Sigmoid colon (tissue), 4 donors: ENCODE results near the gene MSH2.

Source experiments
- EP300 ChIP-seq, 4 donors: sonication (generic); formaldehyde crosslinking; IDR thresholded peaks; one replicate each; pipeline ENCODE4 v1.6.1; 2017; ENCODE audit warnings: antibody characterized with exemption in 4 of 4
- POLR2A ChIP-seq, 2 donors: fragments of 450-650 bp; IDR thresholded peaks; one replicate each; pipeline ENCODE4 v1.6.1; 2016; ENCODE audit warnings: antibody characterized with exemption in 2 of 2, mild to moderate bottlenecking in 2 of 2, moderate library complexity in 2 of 2
- TF ChIP-seq, protein P1 (sequence below), 4 experiments: fragments of 450-650 bp in 3 of 4; fragments of 200-600 bp in 1 of 4; IDR thresholded peaks; one replicate each; pipeline ENCODE4 v1.5.1; 2016 to 2019; ENCODE audit warnings: antibody characterized with exemption in 4 of 4, mild to moderate bottlenecking in 3 of 4, moderate library complexity in 2 of 4

DNA sequence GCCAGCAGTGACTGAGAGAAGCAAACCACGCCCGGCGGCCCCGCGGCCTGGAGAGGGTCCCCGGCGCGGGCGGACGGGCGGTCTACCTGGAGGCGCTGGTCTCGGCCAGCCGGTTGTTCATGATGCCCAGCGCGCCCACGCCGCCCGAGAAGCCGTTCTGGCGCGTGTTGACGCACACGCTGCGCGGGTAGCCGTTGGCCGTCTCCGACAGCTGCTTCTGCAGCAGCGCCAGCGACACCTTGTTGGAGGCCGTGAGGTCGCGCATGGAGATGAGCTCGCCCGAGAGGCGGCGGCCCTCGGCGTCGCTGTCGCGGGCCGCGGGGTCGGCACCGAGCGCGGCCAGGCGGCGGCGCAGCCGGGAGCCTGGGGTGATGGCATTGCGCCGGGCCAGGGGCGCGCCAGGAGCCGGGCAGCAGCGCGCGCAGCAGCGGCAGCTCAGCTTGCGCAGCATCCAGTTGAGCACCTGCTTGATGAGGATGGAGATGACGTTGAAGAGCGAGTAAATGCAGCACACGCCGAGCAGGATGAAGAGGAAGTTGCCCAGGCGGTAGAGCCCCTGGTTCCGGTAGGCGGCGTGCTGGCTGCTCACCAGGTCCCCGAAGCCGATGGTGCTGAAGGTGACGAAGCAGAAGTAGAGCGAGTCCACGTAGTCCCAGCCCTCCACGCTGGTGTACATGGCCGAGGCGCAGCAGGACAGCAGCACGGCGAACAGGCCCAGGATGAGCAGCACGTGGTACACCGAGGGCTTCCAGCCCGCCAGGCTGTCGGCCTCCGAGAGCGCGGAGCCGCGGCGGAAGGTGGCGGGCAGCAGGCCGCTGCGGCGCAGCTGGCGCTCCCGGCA is 118.1 kb downstream of the MSH2 start:
- TF ChIP-seq, protein P1, sequence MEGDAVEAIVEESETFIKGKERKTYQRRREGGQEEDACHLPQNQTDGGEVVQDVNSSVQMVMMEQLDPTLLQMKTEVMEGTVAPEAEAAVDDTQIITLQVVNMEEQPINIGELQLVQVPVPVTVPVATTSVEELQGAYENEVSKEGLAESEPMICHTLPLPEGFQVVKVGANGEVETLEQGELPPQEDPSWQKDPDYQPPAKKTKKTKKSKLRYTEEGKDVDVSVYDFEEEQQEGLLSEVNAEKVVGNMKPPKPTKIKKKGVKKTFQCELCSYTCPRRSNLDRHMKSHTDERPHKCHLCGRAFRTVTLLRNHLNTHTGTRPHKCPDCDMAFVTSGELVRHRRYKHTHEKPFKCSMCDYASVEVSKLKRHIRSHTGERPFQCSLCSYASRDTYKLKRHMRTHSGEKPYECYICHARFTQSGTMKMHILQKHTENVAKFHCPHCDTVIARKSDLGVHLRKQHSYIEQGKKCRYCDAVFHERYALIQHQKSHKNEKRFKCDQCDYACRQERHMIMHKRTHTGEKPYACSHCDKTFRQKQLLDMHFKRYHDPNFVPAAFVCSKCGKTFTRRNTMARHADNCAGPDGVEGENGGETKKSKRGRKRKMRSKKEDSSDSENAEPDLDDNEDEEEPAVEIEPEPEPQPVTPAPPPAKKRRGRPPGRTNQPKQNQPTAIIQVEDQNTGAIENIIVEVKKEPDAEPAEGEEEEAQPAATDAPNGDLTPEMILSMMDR (IDR thresholded peaks at IDR 0.05), result no peak
- TF ChIP-seq EP300 (IDR thresholded peaks at IDR 0.05), result no peak
- TF ChIP-seq POLR2A (IDR thresholded peaks at IDR 0.05), result no peak
